NCI-H748 (cell line): ENCODE measurements around the gene SF1.

Source experiments
- DNase-seq: peaks from one replicate; lab custom pipeline; 2025; ENCODE audit not compliant: unreplicated experiment; lab: John Stamatoyannopoulos, UW

SF1 gene

GRCh38 chr11:64750361-64751054 lies 27.8 kb downstream of the SF1 start:
- no peak for DNase-seq

GRCh38 chr11:64747961-64748665 lies 30.2 kb downstream of the SF1 start:
- no peak for DNase-seq

DNA sequence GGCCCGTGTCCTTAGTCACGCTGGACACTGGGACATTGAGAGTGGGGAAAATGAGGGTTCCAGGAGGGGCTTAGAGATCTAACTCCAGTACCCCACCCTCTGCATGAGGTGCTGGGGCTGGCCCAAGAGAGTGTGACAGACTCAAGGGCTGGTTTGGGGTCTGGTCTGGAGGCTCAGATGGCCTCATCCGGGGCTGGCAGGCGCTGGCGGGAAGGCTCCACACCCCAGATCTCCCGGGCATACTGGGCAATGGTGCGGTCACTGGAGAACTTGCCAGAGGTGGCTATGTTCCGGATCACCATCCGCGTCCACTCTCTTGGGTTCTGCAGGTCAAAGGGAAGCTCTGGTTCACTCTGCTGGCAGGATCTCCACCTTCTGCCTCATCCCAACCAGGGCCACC lies 31.9 kb downstream of the SF1 start:
- DNase-seq: no peak

- DNase-seq: peak; percentile 64
Observed at GRCh38 chr11:64745521-64746328, 32.6 kb downstream of the SF1 start.

DNA sequence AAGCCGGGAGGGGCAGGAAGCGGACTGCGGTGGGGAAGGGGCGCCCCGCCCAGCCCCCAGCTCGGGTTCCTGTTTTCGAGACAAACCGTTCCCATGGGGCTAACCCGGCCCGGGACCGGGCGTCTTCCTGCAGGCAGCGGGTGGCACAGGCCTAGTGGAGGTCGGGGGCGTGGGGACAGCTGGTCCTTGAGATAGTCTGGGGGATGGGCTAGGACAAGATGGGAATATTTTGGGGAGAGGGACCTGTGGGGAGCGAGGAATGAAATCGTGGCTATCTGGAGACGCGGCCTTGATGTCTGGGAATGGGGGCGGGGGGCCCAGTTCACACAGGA lies 33.2 kb downstream of the SF1 start:
- DNase-seq: no peak

DNA sequence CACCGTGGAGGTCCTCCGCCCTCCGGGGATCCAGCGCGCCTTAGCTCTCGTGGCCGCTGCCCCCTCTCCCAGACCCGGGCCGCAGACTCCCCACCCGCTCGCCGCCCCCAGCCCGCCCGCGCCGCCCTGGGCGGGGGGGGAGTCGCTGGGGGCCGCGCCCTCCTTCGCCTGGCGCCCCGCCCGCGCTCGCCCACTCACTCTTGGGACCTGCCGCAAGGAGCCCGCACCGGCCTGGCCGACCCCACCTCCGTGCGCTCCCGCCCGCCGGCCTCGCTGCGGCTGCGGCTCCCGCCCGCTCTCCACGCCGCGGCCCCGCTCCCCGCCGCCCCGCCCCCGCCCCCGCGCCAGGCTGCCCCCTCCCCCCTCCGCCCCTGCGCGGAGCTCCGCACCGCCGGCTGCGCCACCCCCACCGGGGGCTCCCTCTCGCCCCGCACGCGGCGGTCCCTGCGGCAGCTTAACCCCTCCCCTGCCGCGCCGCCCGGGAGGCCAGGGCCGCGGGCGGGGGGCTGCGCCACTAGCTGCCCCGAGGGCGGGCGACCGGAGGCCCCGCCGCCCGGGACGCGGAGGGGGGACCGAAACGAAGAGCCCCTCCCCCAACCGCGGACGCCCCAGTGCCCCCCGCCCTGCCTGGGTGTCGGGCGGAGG lies 33.7 kb downstream of the SF1 start:
- peak; percentile 33 for DNase-seq

DNA sequence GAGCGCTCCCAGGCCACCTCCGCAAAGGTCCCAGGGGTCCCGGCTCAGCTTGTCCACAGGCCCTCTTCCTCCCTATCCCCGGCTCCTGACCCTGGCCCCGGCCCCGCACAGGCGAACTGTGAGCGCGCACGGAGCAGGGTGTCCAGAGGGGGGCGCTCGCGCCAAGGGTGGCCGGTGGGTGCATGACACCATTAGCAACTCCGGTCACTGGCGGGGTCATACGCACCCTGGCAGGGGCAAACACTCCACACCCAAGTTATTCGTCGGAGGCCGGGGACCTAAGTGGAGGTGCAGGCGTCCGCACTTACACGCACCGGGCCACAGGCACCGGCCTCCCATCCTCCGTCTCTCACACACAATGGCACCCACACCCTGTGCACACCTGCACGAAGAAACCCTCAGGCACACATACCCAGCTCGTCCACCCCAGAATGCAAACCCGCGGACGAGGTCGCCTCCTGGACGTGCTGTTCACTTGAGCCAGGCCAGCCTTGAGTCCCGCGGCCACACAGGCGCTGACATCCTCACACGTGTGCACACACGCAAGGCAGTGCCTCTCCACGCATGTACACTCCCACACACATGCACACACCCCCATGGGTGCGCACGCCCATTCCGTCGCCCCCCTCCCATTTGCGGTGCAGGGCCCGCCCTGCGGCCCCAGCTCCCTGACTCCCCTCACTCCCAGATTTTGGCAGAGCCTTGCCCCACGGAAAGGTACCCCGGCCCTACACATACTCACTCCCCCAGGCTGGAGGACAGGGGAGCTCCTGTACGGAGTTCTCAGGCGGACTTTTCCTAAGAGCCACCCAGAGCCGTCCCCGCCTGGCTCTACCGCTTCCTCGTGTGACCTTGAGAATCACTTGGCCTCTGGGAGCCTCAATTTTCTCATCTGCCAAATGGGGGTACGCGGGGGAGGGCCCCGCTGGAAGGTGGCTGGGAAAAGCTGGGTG lies 34.5 kb downstream of the SF1 start, which contains the start of gene RASGRP2:
RASGRP2 (minus strand) TSS at position 552 of the 953 bp plus-strand sequence. CDS start 1,276 bp downstream, outside the sequence.
- DNase-seq: peak; percentile 58

DNA sequence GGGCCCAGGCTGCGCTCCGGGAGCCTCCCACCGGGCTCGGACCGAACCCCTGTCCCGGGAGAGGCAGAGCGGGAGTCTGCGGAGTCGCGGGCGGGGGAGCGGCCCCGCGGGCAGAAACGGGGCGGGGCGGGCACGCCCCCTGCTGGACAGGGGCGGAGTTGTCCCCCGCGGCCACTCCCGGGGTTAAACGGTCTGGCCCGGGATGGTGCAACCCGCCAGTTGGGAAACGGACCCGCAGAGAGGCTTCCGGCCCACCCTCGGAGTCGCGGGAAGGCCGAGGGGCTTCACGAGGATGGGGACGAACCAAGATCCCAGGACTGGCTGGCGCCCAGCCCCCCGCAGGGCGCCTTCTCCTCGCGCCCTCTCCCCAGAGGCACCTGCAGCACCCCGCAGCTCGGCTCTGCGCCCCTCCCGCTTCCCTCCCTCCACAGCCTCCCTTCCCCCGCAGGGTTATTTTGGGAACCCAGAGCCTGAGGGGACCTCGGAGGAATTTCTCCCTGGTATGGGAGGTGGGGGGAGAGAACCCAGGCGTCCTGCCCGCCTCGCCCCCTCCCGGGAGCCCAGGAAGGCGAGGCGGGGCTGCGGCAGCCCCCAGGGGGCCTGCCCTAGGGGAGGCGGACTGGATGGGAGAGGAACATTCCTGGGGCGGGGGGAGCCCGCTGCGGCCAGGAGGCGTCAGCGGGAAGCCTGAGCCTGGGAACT lies 35.3 kb downstream of the SF1 start:
- peak; percentile 39 for DNase-seq

DNA sequence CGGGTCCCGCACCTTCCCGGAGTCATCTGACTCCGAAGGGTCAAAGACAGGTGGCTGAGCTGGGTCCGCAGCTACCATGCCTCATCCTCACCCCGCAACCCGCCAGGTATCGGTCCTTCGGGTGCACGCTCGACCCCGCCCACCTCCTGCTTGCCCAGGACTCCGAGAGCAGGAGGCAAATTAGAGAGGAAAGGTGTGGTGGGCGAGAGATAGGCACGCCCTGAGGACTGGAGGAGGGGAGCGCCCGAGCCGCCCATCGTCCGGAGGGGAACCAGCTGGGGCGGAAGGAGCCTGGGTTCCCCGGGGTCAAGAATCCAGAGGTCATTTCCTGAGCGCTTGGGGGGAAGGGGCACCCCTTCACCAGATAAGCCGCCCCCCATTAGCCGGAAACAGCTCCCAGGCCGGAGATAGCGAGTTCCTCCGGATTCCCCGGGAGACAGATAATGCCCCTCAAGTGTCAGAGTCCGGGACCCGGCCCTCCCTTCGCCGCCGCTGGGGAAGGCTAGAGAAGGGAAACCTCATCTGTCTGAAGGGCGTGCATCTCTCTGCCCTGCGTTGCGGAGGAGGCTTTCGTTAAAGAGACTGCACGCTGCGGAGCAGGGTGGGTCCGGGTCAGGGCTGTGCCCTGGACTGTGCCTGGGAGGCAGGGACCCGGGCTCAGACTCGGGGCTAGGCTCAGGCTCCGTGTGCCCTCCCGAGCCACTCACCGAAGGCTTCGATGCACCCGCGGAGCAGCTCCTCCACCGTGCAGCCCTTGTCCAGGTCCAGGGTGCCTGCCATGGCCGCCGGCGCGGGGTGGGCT lies 36.1 kb downstream of the SF1 start:
- no peak for DNase-seq

DNA sequence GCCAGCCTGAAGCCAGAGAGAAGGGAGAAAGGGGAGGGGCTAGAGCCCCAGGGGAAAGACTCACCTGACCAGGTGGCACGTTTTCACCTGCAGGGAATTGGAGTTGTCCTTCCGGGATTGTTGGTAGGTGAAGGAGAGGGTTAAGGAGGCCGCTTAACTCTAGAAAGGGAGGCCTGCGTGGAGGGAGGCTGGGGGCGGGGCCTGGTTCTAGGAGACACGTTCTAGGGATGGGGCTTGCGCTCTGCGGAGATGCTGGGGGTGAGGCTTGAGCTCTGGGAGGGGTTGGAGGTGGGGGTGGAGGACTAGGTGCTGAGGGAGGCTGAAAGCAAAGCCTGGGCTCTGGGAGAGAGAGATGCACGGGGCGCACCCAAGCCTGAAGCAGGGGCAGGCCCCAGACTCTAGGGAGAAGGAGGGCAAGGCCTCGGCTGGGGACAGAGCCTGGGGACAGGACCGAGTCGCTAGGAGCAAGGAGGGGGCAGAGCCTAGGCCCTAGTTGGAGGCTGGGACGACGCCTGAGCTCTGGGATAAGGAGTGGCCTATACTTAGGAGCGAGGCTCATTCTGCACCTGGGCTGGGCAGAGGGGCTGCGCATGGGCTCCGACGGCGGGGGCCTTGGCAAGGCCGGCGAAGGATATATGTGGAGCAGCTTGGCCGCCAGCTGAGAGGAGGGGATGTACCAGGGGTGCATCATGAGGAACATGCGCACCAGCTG lies 36.8 kb downstream of the SF1 start:
- DNase-seq: no peak

DNA sequence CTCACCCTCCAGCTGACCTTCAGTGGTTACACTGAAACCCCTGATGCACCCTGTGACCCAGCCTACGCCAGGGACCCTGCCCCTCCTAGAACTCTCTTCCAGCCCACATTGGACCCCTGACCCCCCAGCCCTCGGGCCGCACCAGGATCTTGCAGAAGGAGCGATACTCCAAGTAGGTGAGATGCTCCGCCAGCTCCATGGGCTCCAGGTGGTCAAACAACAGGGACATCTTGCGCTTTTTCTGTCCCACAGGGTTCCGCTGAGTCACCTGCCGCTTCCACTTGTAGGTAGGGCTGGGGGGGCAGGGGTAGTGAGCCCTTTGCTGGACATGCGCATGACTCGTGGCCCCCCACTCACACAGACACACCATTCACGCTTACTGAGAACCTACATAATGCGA lies 38.5 kb downstream of the SF1 start:
- no peak for DNase-seq

DNA sequence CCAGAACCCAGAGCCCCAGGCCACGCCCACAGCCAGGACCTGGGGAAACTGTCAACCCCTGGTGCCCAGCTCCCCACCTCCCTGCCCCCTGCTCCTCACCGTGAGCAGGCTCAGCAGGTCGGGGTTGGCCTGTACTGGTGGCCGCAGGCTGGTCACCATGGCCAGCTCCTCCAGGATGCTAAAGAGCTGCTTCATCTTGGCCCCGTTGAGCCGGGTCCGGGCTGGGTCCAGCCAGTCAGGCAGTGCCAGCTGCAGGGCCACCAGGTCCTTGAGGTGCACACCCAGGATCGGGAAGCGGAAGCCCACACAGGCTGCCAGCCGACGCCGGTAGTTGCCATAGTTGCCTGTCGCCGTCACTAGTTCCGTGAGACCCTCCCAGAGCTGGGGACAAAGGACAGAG lies 41.7 kb downstream of the SF1 start:
- no peak for DNase-seq

GRCh38 chr11:64735725-64736259 lies 42.5 kb downstream of the SF1 start:
- DNase-seq: no peak

GRCh38 chr11:64734811-64735724 lies 43.3 kb downstream of the SF1 start:
- no peak for DNase-seq

- no peak for DNase-seq
Observed at GRCh38 chr11:64731601-64732000, 46.7 kb downstream of the SF1 start.

GRCh38 chr11:64729851-64730382 lies 48.4 kb downstream of the SF1 start:
- DNase-seq: peak; percentile 32
